ENCODE data around the gene SYNE3. TPM values are rescaled to one million over a fixed set of nuclear protein-coding genes. Genes with fewer than 3 reads are reported as not detected.

Gene SYNE3
- total and polyA plus RNA-seq, 12 donors = 1.8 to 24.8 (median 10.8) TPM

GRCh38 chr14:95540236-95540855, 23.9 kb upstream of the SYNE3 start:
- DNase-seq = no peak
- TF ChIP-seq CTCF (IDR thresholded peaks at IDR 0.05) (no peak), POLR2A (IDR thresholded peaks at IDR 0.05) (no peak)
- intact Hi-C loops (cut with DNase I) = no loop called here
- H3K27me3 ChIP-seq = no peaks in the 10 kb centered on the region
- H3K4me1 ChIP-seq (replicated peaks in 1 of 2) = peaks cover 40 to 43% of the 10 kb centered on the region in 2 donors
- no peak overlapping the region for H3K27ac ChIP-seq
- H3K9me3 ChIP-seq (replicated peaks in 1 of 3) = no peaks in the 10 kb centered on the region
- WGBS, 4 donors = 92 to 98% (median 96%) methylated on average over 6 of the region's 6 CpGs
- H3K4me3 ChIP-seq = no peak overlapping the region
- peaks cover 0 to 11% of the 10 kb centered on the region in 2 donors for H3K36me3 ChIP-seq (replicated peaks in 1 of 2)

GRCh38 chr14:95538801-95539509, 22.5 kb upstream of the SYNE3 start:
- peaks cover 40 to 43% of the 10 kb centered on the region in 2 donors for H3K4me1 ChIP-seq (replicated peaks in 1 of 2)
- no peaks in the 10 kb centered on the region for H3K27me3 ChIP-seq
- WGBS, 4 donors = 91 to 94% (median 94%) methylated on average over 14 of the region's 14 CpGs
- H3K27ac ChIP-seq = peak overlapping the region in 2 of 5 donors; percentile 38 to 64
- TF ChIP-seq POLR2A (IDR thresholded peaks at IDR 0.05) (no peak), CTCF (IDR thresholded peaks at IDR 0.05) (no peak)
- H3K36me3 ChIP-seq (replicated peaks in 1 of 2) = no peaks in the 10 kb centered on the region
- no peak for DNase-seq
- no peak overlapping the region for H3K4me3 ChIP-seq
- no peaks in the 10 kb centered on the region for H3K9me3 ChIP-seq (replicated peaks in 1 of 3)
- intact Hi-C loops (cut with DNase I) = no loop called here

GRCh38 chr14:95537298-95538089, 21.0 kb upstream of the SYNE3 start:
- peak in 1 of 2 donors; percentile 50 for TF ChIP-seq POLR2A (IDR thresholded peaks at IDR 0.05)
- no peak for TF ChIP-seq CTCF (IDR thresholded peaks at IDR 0.05)
- peaks cover 55 to 56% of the 10 kb centered on the region in 2 donors for H3K4me1 ChIP-seq (replicated peaks in 1 of 2)
- no peaks in the 10 kb centered on the region for H3K27me3 ChIP-seq
- no peaks in the 10 kb centered on the region for H3K9me3 ChIP-seq (replicated peaks in 1 of 3)
- H3K36me3 ChIP-seq (replicated peaks in 1 of 2) = no peaks in the 10 kb centered on the region
- intact Hi-C loops (cut with DNase I) = no loop called here
- peak in 4 of 7 donors; percentile 43 to 65 (median 52) for DNase-seq
- WGBS, 4 donors = 37 to 50% (median 42%) methylated on average over 9 of the region's 9 CpGs
- peak overlapping the region in 4 of 5 donors; percentile 26 to 79 (median 70) for H3K27ac ChIP-seq
- H3K4me3 ChIP-seq = peak overlapping the region in 1 of 4 donors; percentile 35

GRCh38 chr14:95536671-95537070, 20.2 kb upstream of the SYNE3 start:
- no peak for TF ChIP-seq POLR2A (IDR thresholded peaks at IDR 0.05)
- TF ChIP-seq CTCF (IDR thresholded peaks at IDR 0.05) = no peak
- H3K36me3 ChIP-seq (replicated peaks in 1 of 2) = no peaks in the 10 kb centered on the region
- no peak for DNase-seq
- H3K4me3 ChIP-seq = peak overlapping the region in 1 of 4 donors; percentile 95
- peaks cover 56 to 65% of the 10 kb centered on the region in 2 donors for H3K4me1 ChIP-seq (replicated peaks in 1 of 2)
- WGBS, 4 donors = 43 to 57% (median 49%) methylated on average over 5 of the region's 5 CpGs
- H3K9me3 ChIP-seq (replicated peaks in 1 of 3) = no peaks in the 10 kb centered on the region
- H3K27ac ChIP-seq = peak overlapping the region in 3 of 5 donors; percentile 66 to 96 (median 79)
- H3K27me3 ChIP-seq = no peaks in the 10 kb centered on the region
- intact Hi-C loops (cut with DNase I) = no loop called here
